IPS-15b (cell line): ENCODE measurements around the gene RDX.

Experiments used
- H3K27me3 ChIP-seq: one replicate; pipeline ENCODE4 v1.6.1; 2013; ENCODE audit warnings: low read length; ENCODE audit not compliant: control insufficient read depth, insufficient read depth
- H3K36me3 ChIP-seq: one replicate; pipeline ENCODE4 v1.6.1; 2013; ENCODE audit warnings: low read length; ENCODE audit not compliant: control insufficient read depth, insufficient read depth
- H3K4me1 ChIP-seq: one replicate; pipeline ENCODE4 v1.6.1; 2013; ENCODE audit warnings: mild to moderate bottlenecking, low read length; ENCODE audit not compliant: control insufficient read depth, insufficient read depth
- H3K4me3 ChIP-seq: one replicate; pipeline ENCODE4 v1.5.1; 2013; ENCODE audit warnings: low read depth, low read length
- H3K9ac ChIP-seq: one replicate; pipeline ENCODE4 v1.6.1; 2013; ENCODE audit warnings: low read depth, mild to moderate bottlenecking, low read length
- H3K9me3 ChIP-seq: one replicate; pipeline ENCODE4 v1.6.1; 2013; ENCODE audit warnings: mild to moderate bottlenecking, low read length; ENCODE audit not compliant: control insufficient read depth, insufficient read depth

The RDX gene

DNA sequence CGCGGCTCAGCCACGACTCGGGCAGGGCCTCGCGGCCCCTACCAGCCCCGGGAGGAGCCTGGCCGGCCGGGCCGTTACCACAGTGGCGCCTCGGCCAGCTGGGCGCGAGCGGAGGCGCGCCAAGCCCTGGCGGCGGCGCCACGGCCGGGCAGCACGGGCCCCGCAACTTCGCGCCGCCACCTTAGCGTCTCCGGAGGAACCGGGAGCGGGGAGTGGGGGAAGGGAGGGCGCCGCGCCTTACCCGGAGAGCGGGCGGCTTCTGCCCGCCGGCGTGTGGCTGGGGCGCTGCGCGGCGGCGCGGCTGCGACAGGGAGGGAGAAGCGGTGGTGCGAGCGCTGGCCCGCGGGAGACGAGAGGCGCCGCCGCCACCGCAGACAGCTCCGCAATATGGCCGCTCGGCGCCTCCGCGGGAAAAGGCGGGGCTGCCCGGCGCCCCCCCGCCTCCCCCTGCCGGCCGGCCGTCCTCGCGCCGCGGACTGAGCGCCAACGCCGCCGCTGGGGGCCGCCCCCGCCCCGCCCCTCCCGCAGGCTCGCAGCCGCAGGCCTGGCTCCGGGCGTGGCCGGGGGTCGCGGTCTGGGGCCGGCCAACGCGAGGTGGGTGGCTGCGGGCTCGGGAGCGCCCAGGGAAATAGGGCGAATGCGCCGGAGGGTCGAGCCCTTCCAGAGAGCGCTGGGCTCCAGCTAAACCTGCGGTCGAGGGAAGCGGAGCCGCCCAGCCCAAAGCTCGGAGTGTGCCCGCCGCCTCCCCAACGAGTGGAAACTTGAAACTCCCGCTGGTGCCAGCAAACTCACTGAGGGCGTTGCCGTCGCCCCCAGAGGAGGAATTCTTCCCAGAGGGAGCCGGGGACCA, at the start of gene RDX:
Gene RDX, minus strand, starts transcription at position 389 of the 850 bp plus-strand sequence. CDS start 16,922 bp downstream, outside the sequence.
- H3K4me1 ChIP-seq = peaks cover 11% of the 10 kb centered on the region

GRCh38 chr11:110345743-110346142, 49.3 kb upstream of the RDX start:
- Histone ChIP-seq H3K9ac (no peak overlapping the region), H3K4me3 (no peak overlapping the region), H3K27me3 (no peaks in the 10 kb centered on the region), H3K9me3 (no peaks in the 10 kb centered on the region), H3K36me3 (no peaks in the 10 kb centered on the region), H3K4me1 (no peaks in the 10 kb centered on the region)

More for the DNA sequence above, at the start of gene RDX:
- peak within 1 kb of the TSS; percentile 71 for H3K4me3 ChIP-seq
- peak within 1 kb of the TSS; percentile 90 for H3K9ac ChIP-seq
- no peaks in the 10 kb centered on the region for H3K27me3 ChIP-seq
- no peaks in the 10 kb centered on the region for H3K9me3 ChIP-seq
- no peaks in the 10 kb centered on the region for H3K36me3 ChIP-seq

GRCh38 chr11:110340436-110340835, 44.0 kb upstream of the RDX start:
- Histone ChIP-seq H3K36me3 (no peaks in the 10 kb centered on the region), H3K9me3 (no peaks in the 10 kb centered on the region), H3K4me3 (no peak overlapping the region), H3K4me1 (peaks cover 6% of the 10 kb centered on the region), H3K27me3 (no peaks in the 10 kb centered on the region), H3K9ac (no peak overlapping the region)

- Histone ChIP-seq H3K9me3 (no peaks in the 10 kb centered on the region), H3K4me1 (peaks cover 6% of the 10 kb centered on the region), H3K9ac (no peak overlapping the region), H3K27me3 (no peaks in the 10 kb centered on the region), H3K4me3 (no peak overlapping the region), H3K36me3 (no peaks in the 10 kb centered on the region)
These were observed 43.2 kb upstream of the RDX start for GRCh38 chr11:110339456-110340250.

- H3K4me3 ChIP-seq = no peak overlapping the region
- no peaks in the 10 kb centered on the region for H3K9me3 ChIP-seq
- H3K9ac ChIP-seq = no peak overlapping the region
- H3K4me1 ChIP-seq = peaks cover 6% of the 10 kb centered on the region
- H3K36me3 ChIP-seq = no peaks in the 10 kb centered on the region
- H3K27me3 ChIP-seq = no peaks in the 10 kb centered on the region
These were observed 42.3 kb upstream of the RDX start for GRCh38 chr11:110338684-110339083.

- peaks cover 6% of the 10 kb centered on the region for H3K4me1 ChIP-seq
- H3K4me3 ChIP-seq = no peak overlapping the region
- H3K27me3 ChIP-seq = no peaks in the 10 kb centered on the region
- H3K9ac ChIP-seq = no peak overlapping the region
- no peaks in the 10 kb centered on the region for H3K36me3 ChIP-seq
- H3K9me3 ChIP-seq = no peaks in the 10 kb centered on the region
These were observed 41.3 kb upstream of the RDX start for GRCh38 chr11:110337570-110338193.

DNA sequence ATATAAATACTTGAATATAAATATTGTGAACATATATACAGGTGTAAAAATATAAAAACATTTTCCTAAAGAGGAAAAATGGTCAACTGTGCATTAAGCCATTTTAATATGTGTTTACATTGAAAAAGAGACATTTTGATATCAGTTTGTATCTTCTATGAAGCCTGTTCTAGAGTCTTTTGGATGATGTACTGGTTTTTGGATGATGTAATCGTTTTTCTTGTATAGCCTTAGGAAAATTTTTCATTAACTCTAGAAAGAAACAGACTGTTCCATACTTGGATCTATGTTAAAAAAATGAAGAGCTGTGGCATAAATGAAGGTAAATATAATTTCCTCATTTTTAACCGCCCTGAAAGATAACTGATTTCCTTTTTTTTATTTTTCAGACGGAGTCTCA, 39.6 kb upstream of the RDX start:
- Histone ChIP-seq H3K9me3 (peaks cover 5% of the 10 kb centered on the region), H3K4me1 (peaks cover 6% of the 10 kb centered on the region), H3K27me3 (no peaks in the 10 kb centered on the region), H3K9ac (no peak overlapping the region), H3K4me3 (no peak overlapping the region), H3K36me3 (no peaks in the 10 kb centered on the region)

GRCh38 chr11:110335358-110335757, 38.9 kb upstream of the RDX start:
- Histone ChIP-seq H3K27me3 (no peaks in the 10 kb centered on the region), H3K9ac (no peak overlapping the region), H3K36me3 (no peaks in the 10 kb centered on the region), H3K9me3 (peaks cover 5% of the 10 kb centered on the region), H3K4me3 (no peak overlapping the region), H3K4me1 (peaks cover 6% of the 10 kb centered on the region)

- Histone ChIP-seq H3K36me3 (no peaks in the 10 kb centered on the region), H3K4me3 (no peak overlapping the region), H3K27me3 (no peaks in the 10 kb centered on the region), H3K9me3 (peaks cover 5% of the 10 kb centered on the region), H3K4me1 (no peaks in the 10 kb centered on the region), H3K9ac (no peak overlapping the region)
These were observed 35.2 kb upstream of the RDX start for GRCh38 chr11:110331626-110332025.

- peaks cover 5% of the 10 kb centered on the region for H3K9me3 ChIP-seq
- H3K27me3 ChIP-seq = no peaks in the 10 kb centered on the region
- H3K36me3 ChIP-seq = no peaks in the 10 kb centered on the region
- no peak overlapping the region for H3K9ac ChIP-seq
- H3K4me3 ChIP-seq = no peak overlapping the region
- no peaks in the 10 kb centered on the region for H3K4me1 ChIP-seq
These were observed 33.0 kb upstream of the RDX start for GRCh38 chr11:110329445-110329844.

DNA sequence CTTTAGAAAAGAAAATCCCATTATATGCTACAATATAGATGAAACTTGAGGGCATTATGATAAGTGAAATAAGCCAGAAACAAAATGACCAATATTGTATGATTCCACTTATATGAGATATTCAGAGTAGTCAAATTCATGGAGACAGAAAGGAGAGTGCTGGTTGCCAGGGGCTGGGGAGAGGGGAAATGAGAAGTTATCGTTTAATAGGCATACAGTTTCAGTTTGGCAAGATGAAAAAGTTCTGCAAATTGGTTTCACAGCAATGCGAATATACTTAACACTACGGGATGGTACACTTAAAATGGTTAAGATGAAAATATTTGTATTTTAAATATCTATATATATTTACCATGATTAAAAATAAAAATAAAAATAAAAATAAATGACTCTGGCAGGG, 31.1 kb upstream of the RDX start:
- Histone ChIP-seq H3K4me1 (no peaks in the 10 kb centered on the region), H3K27me3 (no peaks in the 10 kb centered on the region), H3K9me3 (peaks cover 5% of the 10 kb centered on the region), H3K4me3 (no peak overlapping the region), H3K9ac (no peak overlapping the region), H3K36me3 (no peaks in the 10 kb centered on the region)
